ENCODE results near the gene CPSF3. TPM values are rescaled to one million over a fixed set of nuclear protein-coding genes. Genes with fewer than 3 reads are reported as not detected.

Gene CPSF3
- total RNA-seq, 1 donor from 2014 or later: 24.9 TPM

- Mint-ChIP-seq H3K27ac (ENCODE audit: unreplicated experiment) (peak overlapping the region; percentile 81), H3K27me3 (ENCODE audit: low read depth) (no peaks in the 10 kb centered on the region), H3K36me3 (ENCODE audit: low read depth) (no peaks in the 10 kb centered on the region), H3K9me3 (ENCODE audit: low read depth) (no peaks in the 10 kb centered on the region), H3K4me1 (ENCODE audit: low read depth) (peaks cover 29% of the 10 kb centered on the region), H3K4me3 (ENCODE audit: unreplicated experiment) (no peak overlapping the region)
- TF ChIP-seq, protein P1, sequence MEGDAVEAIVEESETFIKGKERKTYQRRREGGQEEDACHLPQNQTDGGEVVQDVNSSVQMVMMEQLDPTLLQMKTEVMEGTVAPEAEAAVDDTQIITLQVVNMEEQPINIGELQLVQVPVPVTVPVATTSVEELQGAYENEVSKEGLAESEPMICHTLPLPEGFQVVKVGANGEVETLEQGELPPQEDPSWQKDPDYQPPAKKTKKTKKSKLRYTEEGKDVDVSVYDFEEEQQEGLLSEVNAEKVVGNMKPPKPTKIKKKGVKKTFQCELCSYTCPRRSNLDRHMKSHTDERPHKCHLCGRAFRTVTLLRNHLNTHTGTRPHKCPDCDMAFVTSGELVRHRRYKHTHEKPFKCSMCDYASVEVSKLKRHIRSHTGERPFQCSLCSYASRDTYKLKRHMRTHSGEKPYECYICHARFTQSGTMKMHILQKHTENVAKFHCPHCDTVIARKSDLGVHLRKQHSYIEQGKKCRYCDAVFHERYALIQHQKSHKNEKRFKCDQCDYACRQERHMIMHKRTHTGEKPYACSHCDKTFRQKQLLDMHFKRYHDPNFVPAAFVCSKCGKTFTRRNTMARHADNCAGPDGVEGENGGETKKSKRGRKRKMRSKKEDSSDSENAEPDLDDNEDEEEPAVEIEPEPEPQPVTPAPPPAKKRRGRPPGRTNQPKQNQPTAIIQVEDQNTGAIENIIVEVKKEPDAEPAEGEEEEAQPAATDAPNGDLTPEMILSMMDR (IDR thresholded peaks at IDR 0.05): peak; percentile 7
- DNase-seq (ENCODE audit: low spot score): no peak
Measured at GRCh38 chr2:9422321-9423099, 944 bp upstream of the CPSF3 start.

- no peak for DNase-seq (ENCODE audit: low spot score)
- H3K4me1 Mint-ChIP-seq (ENCODE audit: low read depth): peaks cover 25% of the 10 kb centered on the region
- no peak overlapping the region for H3K4me3 Mint-ChIP-seq (ENCODE audit: unreplicated experiment)
- no peaks in the 10 kb centered on the region for H3K36me3 Mint-ChIP-seq (ENCODE audit: low read depth)
- H3K27ac Mint-ChIP-seq (ENCODE audit: unreplicated experiment): no peak overlapping the region
- H3K9me3 Mint-ChIP-seq (ENCODE audit: low read depth): no peaks in the 10 kb centered on the region
- TF ChIP-seq, protein P1 (IDR thresholded peaks at IDR 0.05): no peak
- no peaks in the 10 kb centered on the region for H3K27me3 Mint-ChIP-seq (ENCODE audit: low read depth)
Measured at GRCh38 chr2:9423922-9424272, 443 bp downstream of the CPSF3 start.

- Mint-ChIP-seq H3K4me1 (ENCODE audit: low read depth) (peaks cover 24% of the 10 kb centered on the region), H3K27ac (ENCODE audit: unreplicated experiment) (no peak overlapping the region), H3K36me3 (ENCODE audit: low read depth) (no peaks in the 10 kb centered on the region), H3K4me3 (ENCODE audit: unreplicated experiment) (no peak overlapping the region), H3K27me3 (ENCODE audit: low read depth) (no peaks in the 10 kb centered on the region), H3K9me3 (ENCODE audit: low read depth) (no peaks in the 10 kb centered on the region)
- TF ChIP-seq, protein P1 (IDR thresholded peaks at IDR 0.05): no peak
- DNase-seq (ENCODE audit: low spot score): no peak
Measured at GRCh38 chr2:9424447-9425164, 1.2 kb downstream of the CPSF3 start.

GRCh38 chr2:9428965-9429577, 5.6 kb downstream of the CPSF3 start:
- peaks cover 6% of the 10 kb centered on the region for H3K36me3 Mint-ChIP-seq (ENCODE audit: low read depth)
- no peaks in the 10 kb centered on the region for H3K9me3 Mint-ChIP-seq (ENCODE audit: low read depth)
- no peak overlapping the region for H3K27ac Mint-ChIP-seq (ENCODE audit: unreplicated experiment)
- TF ChIP-seq, protein P1 (IDR thresholded peaks at IDR 0.05): no peak
- no peak overlapping the region for H3K4me3 Mint-ChIP-seq (ENCODE audit: unreplicated experiment)
- no peak for DNase-seq (ENCODE audit: low spot score)
- peaks cover 8% of the 10 kb centered on the region for H3K4me1 Mint-ChIP-seq (ENCODE audit: low read depth)
- no peaks in the 10 kb centered on the region for H3K27me3 Mint-ChIP-seq (ENCODE audit: low read depth)

Data from chondrocyte (in vitro differentiated cells).